Liver (tissue), 3 donors: ENCODE data around the gene IL1RAPL2.

Experiments
- EGR1 ChIP-seq, 2 donors: IDR thresholded peaks; 2 replicates each; pipeline ENCODE4 v1.6.1; 2016 to 2018; ENCODE audit warnings: antibody characterized with exemption in 2 of 2, low read depth in 2 of 2
- FOXA1 ChIP-seq: IDR thresholded peaks from 2 replicates; pipeline ENCODE4 v1.6.1; 2016; ENCODE audit warnings: antibody characterized with exemption
- FOXA2 ChIP-seq: IDR thresholded peaks from 2 replicates; pipeline ENCODE4 v1.6.1; 2016; ENCODE audit warnings: antibody characterized with exemption
- HNF4G ChIP-seq: IDR thresholded peaks from 2 replicates; pipeline ENCODE4 v1.6.1; 2016; ENCODE audit warnings: antibody characterized with exemption
- MAX ChIP-seq: IDR thresholded peaks from 2 replicates; pipeline ENCODE4 v1.6.1; 2016; ENCODE audit warnings: antibody characterized with exemption
- RAD21 ChIP-seq, 2 donors: IDR thresholded peaks; 2 replicates each; pipeline ENCODE4 v1.6.1; 2016; ENCODE audit warnings: antibody characterized with exemption in 2 of 2, mild to moderate bottlenecking in 2 of 2
- REST ChIP-seq: IDR thresholded peaks from 2 replicates; pipeline ENCODE4 v1.6.1; 2016; ENCODE audit warnings: antibody characterized with exemption, mild to moderate bottlenecking
- RXRA ChIP-seq, 2 donors: IDR thresholded peaks; 2 replicates each; pipeline ENCODE4 v1.6.1; 2017 to 2018; ENCODE audit warnings: antibody characterized with exemption in 2 of 2, mild to moderate bottlenecking in 1 of 2
- SP1 ChIP-seq: IDR thresholded peaks from 2 replicates; pipeline ENCODE4 v1.6.1; 2018; ENCODE audit warnings: antibody characterized with exemption, mild to moderate bottlenecking
- TAF1 ChIP-seq: conservative IDR thresholded peaks from 2 replicates; pipeline ENCODE4 v1.6.1; 2016; ENCODE audit warnings: antibody characterized with exemption, mild to moderate bottlenecking
- YY1 ChIP-seq: IDR thresholded peaks from 2 replicates; pipeline ENCODE4 v1.6.1; 2016; ENCODE audit warnings: antibody characterized with exemption, mild to moderate bottlenecking
- ZBTB33 ChIP-seq: IDR thresholded peaks from 2 replicates; pipeline ENCODE4 v1.6.1; 2016; ENCODE audit warnings: antibody characterized with exemption
- TF ChIP-seq, protein P1 (sequence below): fragments of 150-350 bp; IDR thresholded peaks from 2 replicates; pipeline ENCODE4 v1.5.1; 2017; ENCODE audit warnings: improper control_type of control experiment, low read depth, low read length; ENCODE audit not compliant: missing input control
- donor health status: healthy.
- donor health status: healthy.

DNA sequence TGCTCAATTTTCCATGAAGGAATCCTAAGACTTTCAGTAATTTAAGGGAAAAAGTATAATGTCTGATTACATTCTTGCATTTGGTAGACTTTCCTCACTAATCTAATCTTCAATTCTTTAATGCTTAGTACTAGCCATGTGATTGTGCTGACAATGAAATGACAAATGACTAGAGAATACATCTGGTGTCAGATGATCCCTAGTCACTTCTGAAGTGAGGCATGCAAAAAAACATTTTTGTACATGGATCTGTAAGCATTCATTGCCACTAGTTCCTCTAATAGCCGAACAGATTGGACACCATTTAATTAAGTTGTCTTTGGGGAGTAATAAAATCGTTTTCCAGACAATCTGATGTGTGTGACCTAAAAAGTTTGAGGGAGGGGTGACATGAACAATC is 1193.6 kb downstream of the IL1RAPL2 start:
- TF ChIP-seq, protein P1, sequence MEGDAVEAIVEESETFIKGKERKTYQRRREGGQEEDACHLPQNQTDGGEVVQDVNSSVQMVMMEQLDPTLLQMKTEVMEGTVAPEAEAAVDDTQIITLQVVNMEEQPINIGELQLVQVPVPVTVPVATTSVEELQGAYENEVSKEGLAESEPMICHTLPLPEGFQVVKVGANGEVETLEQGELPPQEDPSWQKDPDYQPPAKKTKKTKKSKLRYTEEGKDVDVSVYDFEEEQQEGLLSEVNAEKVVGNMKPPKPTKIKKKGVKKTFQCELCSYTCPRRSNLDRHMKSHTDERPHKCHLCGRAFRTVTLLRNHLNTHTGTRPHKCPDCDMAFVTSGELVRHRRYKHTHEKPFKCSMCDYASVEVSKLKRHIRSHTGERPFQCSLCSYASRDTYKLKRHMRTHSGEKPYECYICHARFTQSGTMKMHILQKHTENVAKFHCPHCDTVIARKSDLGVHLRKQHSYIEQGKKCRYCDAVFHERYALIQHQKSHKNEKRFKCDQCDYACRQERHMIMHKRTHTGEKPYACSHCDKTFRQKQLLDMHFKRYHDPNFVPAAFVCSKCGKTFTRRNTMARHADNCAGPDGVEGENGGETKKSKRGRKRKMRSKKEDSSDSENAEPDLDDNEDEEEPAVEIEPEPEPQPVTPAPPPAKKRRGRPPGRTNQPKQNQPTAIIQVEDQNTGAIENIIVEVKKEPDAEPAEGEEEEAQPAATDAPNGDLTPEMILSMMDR: no peak
- TF ChIP-seq REST (no peak), SP1 (no peak), RXRA (IDR thresholded peaks at IDR 0.05) (no peak), TAF1 (no peak), EGR1 (IDR thresholded peaks at IDR 0.05; ENCODE audit: low read depth in 2 of 2) (no peak), ZBTB33 (no peak), RAD21 (IDR thresholded peaks at IDR 0.05) (no peak), HNF4G (no peak), MAX (no peak), FOXA2 (no peak), FOXA1 (no peak), YY1 (no peak)
